Measurements from ENCODE around the gene UBE2K.
"Not testable (repeated sequence)": the region's sequence is repeated elsewhere in the genome, so short reads cannot be mapped to it uniquely, and the experiment has no call there.

UBE2K gene

GRCh38 chr4:39786838-39787237 is 88.9 kb downstream of the UBE2K start:
- no peak for DNase-seq (ENCODE audit: low spot score)
- TF ChIP-seq, protein P1, sequence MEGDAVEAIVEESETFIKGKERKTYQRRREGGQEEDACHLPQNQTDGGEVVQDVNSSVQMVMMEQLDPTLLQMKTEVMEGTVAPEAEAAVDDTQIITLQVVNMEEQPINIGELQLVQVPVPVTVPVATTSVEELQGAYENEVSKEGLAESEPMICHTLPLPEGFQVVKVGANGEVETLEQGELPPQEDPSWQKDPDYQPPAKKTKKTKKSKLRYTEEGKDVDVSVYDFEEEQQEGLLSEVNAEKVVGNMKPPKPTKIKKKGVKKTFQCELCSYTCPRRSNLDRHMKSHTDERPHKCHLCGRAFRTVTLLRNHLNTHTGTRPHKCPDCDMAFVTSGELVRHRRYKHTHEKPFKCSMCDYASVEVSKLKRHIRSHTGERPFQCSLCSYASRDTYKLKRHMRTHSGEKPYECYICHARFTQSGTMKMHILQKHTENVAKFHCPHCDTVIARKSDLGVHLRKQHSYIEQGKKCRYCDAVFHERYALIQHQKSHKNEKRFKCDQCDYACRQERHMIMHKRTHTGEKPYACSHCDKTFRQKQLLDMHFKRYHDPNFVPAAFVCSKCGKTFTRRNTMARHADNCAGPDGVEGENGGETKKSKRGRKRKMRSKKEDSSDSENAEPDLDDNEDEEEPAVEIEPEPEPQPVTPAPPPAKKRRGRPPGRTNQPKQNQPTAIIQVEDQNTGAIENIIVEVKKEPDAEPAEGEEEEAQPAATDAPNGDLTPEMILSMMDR (IDR thresholded peaks at IDR 0.05; ENCODE audit: extremely low read depth, missing control alignments): no peak

GRCh38 chr4:39792128-39792527 is 94.2 kb downstream of the UBE2K start:
- TF ChIP-seq, protein P1 (IDR thresholded peaks at IDR 0.05; ENCODE audit: extremely low read depth, missing control alignments): no peak
- no peak for DNase-seq (ENCODE audit: low spot score)

- no peak for DNase-seq (ENCODE audit: low spot score)
- TF ChIP-seq, protein P1 (IDR thresholded peaks at IDR 0.05; ENCODE audit: extremely low read depth, missing control alignments): no peak
Measured at GRCh38 chr4:39792529-39792928, 94.6 kb downstream of the UBE2K start.

- DNase-seq (ENCODE audit: low spot score): not testable (repeated sequence)
Measured at GRCh38 chr4:39792976-39793375, 95.0 kb downstream of the UBE2K start.

DNA sequence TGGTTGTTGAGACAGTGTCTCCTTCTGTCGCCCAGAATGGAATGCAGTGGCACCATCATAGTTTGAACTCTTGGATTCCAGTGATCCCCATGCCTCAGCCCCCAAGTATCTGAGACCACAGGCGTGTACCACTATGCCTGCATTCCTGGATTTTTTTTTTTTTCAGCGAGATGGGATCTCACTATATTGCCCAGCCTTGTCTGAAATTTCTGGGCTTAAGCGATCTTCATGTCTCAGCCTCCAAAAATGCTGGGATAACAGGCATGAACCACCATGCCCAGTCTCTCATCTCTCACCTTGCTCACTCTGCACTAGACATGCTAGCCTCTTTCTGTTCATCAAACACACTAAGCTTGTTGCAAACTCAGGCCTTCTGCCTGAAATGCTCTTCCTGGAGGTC is 104.1 kb downstream of the UBE2K start:
- TF ChIP-seq, protein P1 (IDR thresholded peaks at IDR 0.05; ENCODE audit: extremely low read depth, missing control alignments): no peak
- DNase-seq (ENCODE audit: low spot score): no peak

DNA sequence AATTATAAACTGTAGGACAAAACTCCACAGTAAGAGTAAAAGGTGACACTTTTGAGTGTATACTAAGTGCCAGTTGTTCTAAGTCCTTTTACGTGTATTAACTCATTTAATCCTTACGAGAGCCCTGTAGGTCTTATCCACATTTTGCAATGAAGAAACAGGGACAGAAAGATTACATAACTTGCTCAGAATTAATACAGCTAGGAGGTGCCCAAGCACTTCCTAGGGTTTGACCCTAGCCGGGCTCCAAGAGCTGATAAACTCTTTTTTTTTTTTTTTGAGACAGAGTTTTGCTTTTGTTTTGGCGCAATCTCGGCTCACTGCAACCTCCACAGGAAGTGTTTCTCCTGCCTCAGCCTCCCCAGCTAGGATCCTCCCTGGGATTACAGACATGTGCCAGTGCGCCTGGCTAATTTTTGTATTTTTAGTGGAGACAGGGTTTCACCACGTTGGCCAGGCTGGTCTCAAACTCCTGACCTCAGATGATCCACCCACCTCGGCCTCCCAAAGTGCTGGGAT is 110.4 kb downstream of the UBE2K start:
- DNase-seq (ENCODE audit: low spot score): no peak
- TF ChIP-seq, protein P1 (IDR thresholded peaks at IDR 0.05; ENCODE audit: extremely low read depth, missing control alignments): no peak

DNA sequence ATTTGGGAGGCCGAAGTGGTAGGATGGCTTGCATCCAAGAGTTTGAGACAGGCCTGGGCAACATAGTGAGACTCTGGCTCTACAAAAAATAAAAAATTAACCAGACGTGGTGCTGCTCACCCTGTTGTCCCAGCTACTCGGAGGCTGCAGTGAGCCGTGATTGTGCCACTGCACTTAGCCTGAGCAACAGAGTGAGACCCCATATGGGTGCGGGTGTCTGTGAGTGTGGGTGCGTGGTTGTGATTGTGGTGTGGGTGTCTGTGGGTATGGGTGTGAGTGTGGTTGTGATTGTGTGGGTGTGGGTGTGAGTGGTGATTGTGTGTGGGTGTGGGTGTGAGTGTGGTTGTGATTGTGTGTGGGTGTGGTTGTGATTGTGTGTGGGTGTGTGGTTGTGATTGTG is 114.6 kb downstream of the UBE2K start:
- DNase-seq (ENCODE audit: low spot score): no peak
- TF ChIP-seq, protein P1 (IDR thresholded peaks at IDR 0.05; ENCODE audit: extremely low read depth, missing control alignments): no peak

DNA sequence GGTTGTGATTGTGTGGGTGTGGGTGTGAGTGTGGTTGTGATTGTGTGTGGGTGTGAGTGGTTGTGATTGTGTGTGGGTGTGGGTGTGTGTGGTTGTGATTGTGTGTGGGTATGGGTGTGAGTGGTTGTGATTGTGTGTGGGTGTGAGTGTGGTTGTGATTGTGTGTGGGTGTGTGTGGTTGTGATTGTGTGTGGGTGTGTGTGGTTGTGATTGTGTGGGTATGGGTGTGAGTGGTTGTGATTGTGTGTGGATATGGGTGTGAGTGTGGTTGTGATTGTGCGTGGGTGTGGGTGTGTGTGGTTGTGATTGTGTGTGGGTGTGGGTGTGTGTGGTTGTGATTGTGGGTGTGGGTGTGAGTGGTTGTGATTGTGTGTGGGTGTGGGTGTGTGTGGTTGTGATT is 115.1 kb downstream of the UBE2K start:
- DNase-seq (ENCODE audit: low spot score): not testable (repeated sequence)

DNA sequence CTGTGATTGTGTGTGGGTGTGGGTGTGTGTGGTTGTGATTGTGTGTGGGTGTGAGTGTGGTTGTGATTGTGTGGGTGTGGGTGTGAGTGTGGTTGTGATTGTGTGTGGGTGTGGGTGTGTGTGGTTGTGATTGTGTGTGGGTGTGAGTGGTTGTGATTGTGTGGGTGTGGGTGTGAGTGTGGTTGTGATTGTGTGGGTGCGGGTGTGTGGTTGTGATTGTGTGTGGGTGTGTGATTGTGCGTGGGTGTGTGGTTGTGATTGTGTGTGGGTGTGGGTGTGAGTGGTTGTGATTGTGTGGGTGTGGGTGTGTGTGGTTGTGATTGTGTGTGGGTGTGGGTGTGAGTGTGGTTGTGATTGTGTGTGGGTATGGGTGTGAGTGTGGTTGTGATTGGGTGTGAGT is 115.8 kb downstream of the UBE2K start:
- DNase-seq (ENCODE audit: low spot score): not testable (repeated sequence)
